Lower lobe of right lung (tissue), 2 donors: ENCODE measurements around the gene RGMA. TPM values are rescaled to one million over a fixed set of nuclear protein-coding genes. Genes with fewer than 3 reads are reported as not detected.

ENCODE experiments used
- ATAC-seq, 2 donors: fragments of 200-7000 bp; cut with Tn5 transposase; one replicate each; pipeline ENCODE4 v1.9.1; 2020 to 2022; ENCODE audit warnings: mild to moderate bottlenecking in 2 of 2, moderate library complexity in 2 of 2
- DNase-seq: peaks from one replicate; pipeline ENCODE4 v3.0.0-alpha.2; 2020
- H3K27ac ChIP-seq: fragments of 200-600 bp; one replicate; pipeline ENCODE4 v1.8.0; 2022
- H3K27me3 ChIP-seq: fragments of 200-600 bp; one replicate; pipeline ENCODE4 v1.8.0; 2022; ENCODE audit warnings: low read depth
- H3K36me3 ChIP-seq: fragments of 200-600 bp; one replicate; pipeline ENCODE4 v1.8.0; 2022; ENCODE audit warnings: mild to moderate bottlenecking
- H3K4me1 ChIP-seq: fragments of 200-600 bp; one replicate; pipeline ENCODE4 v1.8.0; 2022
- H3K4me3 ChIP-seq: fragments of 200-600 bp; one replicate; pipeline ENCODE4 v1.8.0; 2022; ENCODE audit warnings: mild to moderate bottlenecking
- H3K9me3 ChIP-seq: fragments of 200-600 bp; one replicate; pipeline ENCODE4 v1.8.0; 2022
- intact Hi-C: fragments of 100-400 bp; cut with DNase I; formaldehyde crosslinking; loops from one replicate; pipeline ENCODE4 v1.11.0; 2022
- total RNA-seq: library from RNA; stranded (reverse); fragmentation: NEBNext Ultra II Directional; extraction: Animal tissue kit (Norgen Biotek cat#: 25700); gene quantifications from one replicate; pipeline ENCODE4 v1.2.1, GENCODE V29; 2021
- TF ChIP-seq, protein P1 (sequence below): fragments of 200-600 bp; IDR thresholded peaks from one replicate; pipeline ENCODE4 v1.8.0; 2022; ENCODE audit warnings: antibody characterized with exemption, mild to moderate bottlenecking
- donor health status: DM: no; HTN: yes; CAD: no; lungs with severe emphysema.

The RGMA gene
- total RNA-seq, 1 donor from 2014 or later: 9.7 TPM

DNA sequence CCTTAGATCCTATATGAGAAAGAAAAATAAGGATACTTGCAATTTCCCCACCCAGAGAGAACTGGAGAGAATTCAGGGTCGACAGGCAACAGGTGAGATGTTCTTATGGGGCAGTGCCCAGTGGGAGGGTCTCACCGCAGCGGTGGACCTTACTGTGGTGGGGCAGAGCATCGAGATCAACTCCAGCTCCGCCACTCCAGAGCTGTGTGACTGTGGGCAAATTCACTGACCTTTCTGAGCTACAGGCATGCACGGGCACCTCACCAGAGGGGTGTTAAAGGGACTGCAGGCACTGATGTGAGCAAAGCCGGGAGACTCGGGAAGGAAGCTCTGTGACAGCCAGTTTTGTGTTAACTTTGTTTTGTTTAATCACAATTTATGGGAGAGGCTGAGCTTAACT is 30.9 kb downstream of the RGMA start:
- H3K9me3 ChIP-seq: no peaks in the 10 kb centered on the region
- H3K27me3 ChIP-seq: no peaks in the 10 kb centered on the region
- TF ChIP-seq, protein P1, sequence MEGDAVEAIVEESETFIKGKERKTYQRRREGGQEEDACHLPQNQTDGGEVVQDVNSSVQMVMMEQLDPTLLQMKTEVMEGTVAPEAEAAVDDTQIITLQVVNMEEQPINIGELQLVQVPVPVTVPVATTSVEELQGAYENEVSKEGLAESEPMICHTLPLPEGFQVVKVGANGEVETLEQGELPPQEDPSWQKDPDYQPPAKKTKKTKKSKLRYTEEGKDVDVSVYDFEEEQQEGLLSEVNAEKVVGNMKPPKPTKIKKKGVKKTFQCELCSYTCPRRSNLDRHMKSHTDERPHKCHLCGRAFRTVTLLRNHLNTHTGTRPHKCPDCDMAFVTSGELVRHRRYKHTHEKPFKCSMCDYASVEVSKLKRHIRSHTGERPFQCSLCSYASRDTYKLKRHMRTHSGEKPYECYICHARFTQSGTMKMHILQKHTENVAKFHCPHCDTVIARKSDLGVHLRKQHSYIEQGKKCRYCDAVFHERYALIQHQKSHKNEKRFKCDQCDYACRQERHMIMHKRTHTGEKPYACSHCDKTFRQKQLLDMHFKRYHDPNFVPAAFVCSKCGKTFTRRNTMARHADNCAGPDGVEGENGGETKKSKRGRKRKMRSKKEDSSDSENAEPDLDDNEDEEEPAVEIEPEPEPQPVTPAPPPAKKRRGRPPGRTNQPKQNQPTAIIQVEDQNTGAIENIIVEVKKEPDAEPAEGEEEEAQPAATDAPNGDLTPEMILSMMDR: no peak
- intact Hi-C loops: no loop called here
- DNase-seq (peak; percentile 18), ATAC-seq (no peak)
- H3K4me3 ChIP-seq: no peak overlapping the region
- no peaks in the 10 kb centered on the region for H3K36me3 ChIP-seq
- no peak overlapping the region for H3K27ac ChIP-seq
- H3K4me1 ChIP-seq: peaks cover 10% of the 10 kb centered on the region

DNA sequence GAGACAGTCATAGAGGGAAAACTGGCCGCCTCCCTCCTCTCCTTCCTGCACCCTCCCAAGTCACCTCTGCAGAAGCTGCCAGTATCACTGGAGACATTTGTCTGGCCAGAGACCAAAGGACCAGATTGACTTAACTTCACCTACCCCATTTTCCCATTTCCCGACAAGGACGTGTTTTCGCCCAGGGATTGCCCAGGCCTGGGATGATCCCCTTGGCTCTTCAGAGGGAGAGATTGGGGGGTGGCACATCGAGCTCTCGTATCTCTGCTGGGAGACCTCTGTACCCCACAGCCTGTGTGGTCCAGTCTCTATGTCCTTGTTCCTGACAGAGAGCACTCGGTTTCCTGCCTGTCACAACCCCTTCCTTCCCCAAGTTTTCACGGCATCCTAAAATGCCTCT is 31.4 kb downstream of the RGMA start:
- Histone ChIP-seq H3K4me1 (peaks cover 10% of the 10 kb centered on the region), H3K27ac (no peak overlapping the region), H3K9me3 (no peaks in the 10 kb centered on the region), H3K27me3 (no peaks in the 10 kb centered on the region), H3K4me3 (no peak overlapping the region), H3K36me3 (no peaks in the 10 kb centered on the region)
- intact Hi-C loops: no loop called here
- ATAC-seq (no peak), DNase-seq (peak; percentile 3)
- TF ChIP-seq, protein P1: no peak

DNA sequence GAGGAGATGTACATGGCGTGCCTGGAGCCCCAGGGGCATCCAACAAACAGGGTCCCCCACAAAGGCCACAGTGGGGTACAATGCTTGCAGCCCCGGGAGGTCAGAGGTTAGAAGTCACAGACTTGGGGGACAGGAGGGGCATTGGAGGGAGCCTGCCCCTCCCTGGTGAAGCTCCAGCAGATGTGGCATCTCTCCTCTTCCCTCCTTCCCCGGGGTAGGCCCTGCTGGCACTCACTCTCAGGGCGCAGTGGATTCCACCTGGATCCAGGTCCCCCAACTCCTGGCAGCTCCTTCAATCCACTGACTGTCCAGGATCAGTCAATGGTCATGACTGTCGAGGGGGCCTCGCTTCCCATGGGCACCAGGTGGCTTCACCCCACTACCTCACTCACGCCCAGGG is 32.2 kb downstream of the RGMA start:
- H3K27ac ChIP-seq: no peak overlapping the region
- H3K27me3 ChIP-seq: no peaks in the 10 kb centered on the region
- peaks cover 10% of the 10 kb centered on the region for H3K4me1 ChIP-seq
- intact Hi-C loops: no loop called here
- ATAC-seq: no peak
- DNase-seq: peak; percentile 9
- no peak overlapping the region for H3K4me3 ChIP-seq
- TF ChIP-seq, protein P1: no peak
- H3K36me3 ChIP-seq: no peaks in the 10 kb centered on the region
- H3K9me3 ChIP-seq: no peaks in the 10 kb centered on the region

DNA sequence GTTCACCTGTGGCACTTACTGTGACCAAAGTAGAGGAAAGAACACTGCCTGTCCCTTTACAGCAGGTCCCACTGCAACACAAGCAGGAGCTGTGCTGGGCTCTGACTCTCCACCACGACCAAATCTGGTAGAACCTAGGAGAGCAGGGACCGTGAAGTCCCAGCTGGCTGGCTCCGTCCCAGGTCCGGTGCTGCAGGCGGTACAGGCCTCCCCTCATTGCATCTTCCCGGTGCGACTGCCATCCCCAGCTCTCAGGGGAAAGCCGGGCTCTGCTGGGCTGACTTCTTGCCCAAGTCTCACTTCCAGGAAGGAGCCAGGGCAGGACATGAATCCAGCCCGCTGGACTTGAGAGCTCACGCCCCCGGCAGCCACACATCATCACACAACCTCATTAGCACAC is 33.8 kb downstream of the RGMA start:
- H3K27me3 ChIP-seq: no peaks in the 10 kb centered on the region
- H3K27ac ChIP-seq: no peak overlapping the region
- intact Hi-C loops: no loop called here
- no peak overlapping the region for H3K4me3 ChIP-seq
- no peaks in the 10 kb centered on the region for H3K4me1 ChIP-seq
- ATAC-seq: no peak
- TF ChIP-seq, protein P1: no peak
- no peak for DNase-seq
- H3K9me3 ChIP-seq: no peaks in the 10 kb centered on the region
- no peaks in the 10 kb centered on the region for H3K36me3 ChIP-seq

DNA sequence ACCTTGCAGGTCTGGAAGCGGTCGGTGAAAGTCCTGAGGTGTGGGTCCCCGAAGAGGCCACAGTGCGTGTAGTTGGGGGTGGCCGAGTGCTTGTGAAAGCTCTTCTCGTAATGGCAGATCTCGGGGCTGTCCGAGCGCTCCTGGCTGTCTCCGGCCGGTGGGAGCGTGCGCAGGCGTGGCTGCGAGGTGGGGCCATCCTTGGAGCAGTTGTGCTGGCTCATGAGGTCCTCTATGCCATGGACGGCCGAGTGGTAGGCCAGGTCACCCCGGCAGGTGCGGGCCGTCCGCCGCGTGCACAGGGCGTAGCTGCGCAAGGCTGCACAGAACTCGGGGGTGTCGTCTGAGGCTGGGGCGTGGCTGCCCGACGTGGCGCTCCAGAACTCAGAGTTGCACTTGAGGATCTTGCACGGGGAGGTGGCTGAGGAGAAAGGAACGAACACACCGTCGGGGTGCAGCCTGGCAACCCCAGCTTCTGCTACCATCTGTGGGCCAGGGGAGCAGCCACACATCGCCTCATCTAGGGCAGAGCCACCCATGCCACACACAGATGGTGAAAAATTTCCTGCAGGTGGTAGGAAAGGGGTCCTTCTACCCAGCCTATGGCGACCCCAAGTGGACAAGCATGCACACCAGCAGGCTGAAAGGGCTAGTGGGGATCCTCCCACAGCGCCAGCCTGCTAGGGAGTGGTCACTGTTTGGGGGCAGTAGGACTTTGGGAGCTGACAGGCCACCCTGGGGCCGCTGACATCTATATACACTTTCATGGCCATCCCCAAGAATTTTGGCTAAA is 36.7 kb downstream of the RGMA start:
- H3K27ac ChIP-seq: no peak overlapping the region

More for the DNA sequence above, 36.7 kb downstream of the RGMA start:
- Histone ChIP-seq H3K9me3 (no peaks in the 10 kb centered on the region), H3K4me3 (no peak overlapping the region), H3K36me3 (no peaks in the 10 kb centered on the region), H3K4me1 (peaks cover 22% of the 10 kb centered on the region), H3K27me3 (no peaks in the 10 kb centered on the region)
- no peak for ATAC-seq
- TF ChIP-seq, protein P1: no peak
- DNase-seq: no peak
- intact Hi-C loops: no loop called here
